CD14-positive monocyte (primary cell): ENCODE measurements around the gene CCDC50. TPM values are rescaled to one million over a fixed set of nuclear protein-coding genes. Genes with fewer than 3 reads are reported as not detected.

Experiments used
- DNase-seq, 3 donors: peaks; one replicate each; pipeline ENCODE4 v3.0.0-alpha.2; 2011 to 2022
- H2AFZ ChIP-seq: 2 replicates; pipeline ENCODE4 v1.6.0; 2012; ENCODE audit warnings: mild to moderate bottlenecking, low read depth, low read length, inconsistent platforms; ENCODE audit not compliant: insufficient read depth, poor library complexity, severe bottlenecking
- H3K27ac ChIP-seq, 2 donors: 1 replicate in 1 of 2; 2 replicates in 1 of 2; pipeline ENCODE4 v1.5.1; 2012 to 2013; ENCODE audit warnings: low read length in 2 of 2, control low read depth in 1 of 2, inconsistent platforms in 1 of 2, low read depth in 1 of 2, mild to moderate bottlenecking in 1 of 2
- H3K27me3 ChIP-seq, 2 donors: one replicate each; pipeline versions ENCODE4 v1.6.0 to v1.6.1; 2011 to 2013; ENCODE audit warnings: low read length in 2 of 2; ENCODE audit not compliant: control insufficient read depth in 2 of 2, insufficient read depth in 2 of 2
- H3K36me3 ChIP-seq, 2 donors: replicated peaks in 1 of 2; 1 replicate in 1 of 2; 2 replicates in 1 of 2; pipeline versions ENCODE4 v1.5.1 to v1.6.1; 2012 to 2013; ENCODE audit warnings: low read length in 2 of 2, control low read depth in 1 of 2, inconsistent platforms in 1 of 2, mild to moderate bottlenecking in 1 of 2; ENCODE audit not compliant: insufficient read depth in 2 of 2, control insufficient read depth in 1 of 2
- H3K4me1 ChIP-seq, 2 donors: 1 replicate in 1 of 2; 2 replicates in 1 of 2; pipeline versions ENCODE4 v1.5.1 to v1.6.1; 2012 to 2013; ENCODE audit warnings: low read length in 2 of 2, control low read depth in 1 of 2, inconsistent platforms in 1 of 2, mild to moderate bottlenecking in 1 of 2, moderate library complexity in 1 of 2; ENCODE audit not compliant: insufficient read depth in 2 of 2, control insufficient read depth in 1 of 2
- H3K4me2 ChIP-seq: replicated peaks from 2 replicates; pipeline ENCODE3; 2012; ENCODE audit warnings: low read length, moderate library complexity, mild to moderate bottlenecking; ENCODE audit not compliant: poor library complexity, severe bottlenecking; ENCODE audit errors: extremely low read depth
- H3K4me3 ChIP-seq, 3 experiments: fragments of 200-600 bp in 1 of 3; sonication (generic) in 1 of 3; replicated peaks in 1 of 3; 1 replicate in 2 of 3; 2 replicates in 1 of 3; pipeline ENCODE4 v1.5.1; 2011 to 2013; ENCODE audit warnings: low read length in 3 of 3, mild to moderate bottlenecking in 3 of 3, control low read depth in 2 of 3, low read depth in 2 of 3, inconsistent platforms in 1 of 3, moderate library complexity in 1 of 3
- H3K79me2 ChIP-seq: 2 replicates; pipeline ENCODE4 v1.6.0; 2012; ENCODE audit warnings: mild to moderate bottlenecking, control low read depth, inconsistent platforms, low read length, moderate library complexity; ENCODE audit not compliant: insufficient read depth
- H3K9ac ChIP-seq: 2 replicates; pipeline ENCODE4 v1.6.0; 2017; ENCODE audit warnings: low read length, mild to moderate bottlenecking; ENCODE audit not compliant: insufficient read depth, poor library complexity, severe bottlenecking
- H3K9me3 ChIP-seq, 2 donors: replicated peaks in 1 of 2; 1 replicate in 1 of 2; 2 replicates in 1 of 2; pipeline versions ENCODE4 v1.5.1 to v1.6.1; 2012 to 2013; ENCODE audit warnings: low read length in 2 of 2, control low read depth in 1 of 2; ENCODE audit not compliant: control insufficient read depth in 1 of 2, insufficient read depth in 1 of 2
- H4K20me1 ChIP-seq: 2 replicates; pipeline ENCODE4 v1.6.0; 2012; ENCODE audit warnings: mild to moderate bottlenecking, low read length, control low read depth, moderate library complexity; ENCODE audit not compliant: insufficient read depth
- H3K27ac Mint-ChIP-seq, 7 donors: one replicate each; pipeline ENCODE4 v1.8.0; 2020; ENCODE audit warnings: mild to moderate bottlenecking in 7 of 7, mixed read lengths in 7 of 7, moderate library complexity in 6 of 7, inconsistent platforms in 2 of 7
- H3K27me3 Mint-ChIP-seq, 3 donors: one replicate each; pipeline ENCODE4 v1.8.0; 2021 to 2022; ENCODE audit warnings: low read depth in 3 of 3, mild to moderate bottlenecking in 3 of 3, mixed read lengths in 3 of 3, moderate library complexity in 3 of 3, inconsistent platforms in 1 of 3
- H3K36me3 Mint-ChIP-seq, 2 donors: one replicate each; pipeline ENCODE4 v1.8.0; 2020; ENCODE audit warnings: mixed read lengths in 2 of 2, inconsistent platforms in 1 of 2, mild to moderate bottlenecking in 1 of 2
- H3K4me1 Mint-ChIP-seq: one replicate; pipeline ENCODE4 v1.8.0; 2020; ENCODE audit warnings: mild to moderate bottlenecking, mixed read lengths
- H3K4me3 Mint-ChIP-seq, 2 donors: one replicate each; pipeline ENCODE4 v1.8.0; 2020; ENCODE audit warnings: mild to moderate bottlenecking in 2 of 2, mixed read lengths in 2 of 2, moderate library complexity in 1 of 2
- H3K9me3 Mint-ChIP-seq, 7 donors: one replicate each; pipeline ENCODE4 v1.8.0; 2020 to 2022; ENCODE audit warnings: mixed read lengths in 7 of 7, mild to moderate bottlenecking in 6 of 7, moderate library complexity in 6 of 7, inconsistent platforms in 2 of 7
- WGBS: methylation state at CpG from one replicate; pipeline ENCODE4 v1.1.5; 2013; ENCODE audit warnings: missing lambda C conversion rate; ENCODE audit not compliant: insufficient coverage; 5-methylcytosine and 5-hydroxymethylcytosine counted together
- intact Hi-C, 2 donors: fragments of 100-400 bp; cut with micrococcal nuclease; formaldehyde crosslinking; loops; one replicate each; pipeline versions ENCODE4 v1.15.0 to v1.15.1; 2023
- polyA plus RNA-seq, 3 donors: library from polyadenylated mRNA; depleted of rRNA in 1 of 3; unstranded in 2 of 3; stranded (reverse) in 1 of 3; fragments of 300-500 nt in 2 of 3; fragments of >200 nt in 1 of 3; fragmentation: Illumina TruSeq in 2 of 3; gene quantifications; 1 replicate in 2 of 3; 2 replicates in 1 of 3; pipeline ENCODE4 v1.2.3, GENCODE V29; 2012 to 2021
- TF ChIP-seq, protein P1 (sequence below): fragments of 200-600 bp; IDR thresholded peaks from one replicate; pipeline ENCODE4 v1.8.0; 2022; ENCODE audit warnings: antibody characterized with exemption, mild to moderate bottlenecking

CCDC50 gene
- polyA plus RNA-seq, 3 donors = 13.3 to 29.2 (median 25.8) TPM

GRCh38 chr3:191336833-191337232 is 7.6 kb downstream of the CCDC50 start:
- Histone ChIP-seq H3K36me3 (no peaks in the 10 kb centered on the region), H3K4me2 (no peak overlapping the region), H3K4me1 (peaks cover 3 to 11% of the 10 kb centered on the region in 2 donors), H3K9ac (no peak overlapping the region), H3K27me3 (no peaks in the 10 kb centered on the region), H3K27ac (no peak overlapping the region), H3K4me3 (no peak overlapping the region), H3K9me3 (no peaks in the 10 kb centered on the region), H2AFZ (no peak overlapping the region), H3K79me2 (peaks cover 57% of the 10 kb centered on the region), H4K20me1 (peaks cover 63% of the 10 kb centered on the region)
- H3K27me3 Mint-ChIP-seq = peaks cover 0 to 3% (median 0%) of the 10 kb centered on the region in 3 donors
- no peak for DNase-seq
- peaks cover 0 to 2% (median 0%) of the 10 kb centered on the region in 7 donors for H3K9me3 Mint-ChIP-seq
- peaks cover 19% of the 10 kb centered on the region for H3K4me1 Mint-ChIP-seq
- peaks cover 0 to 2% of the 10 kb centered on the region in 2 donors for H3K36me3 Mint-ChIP-seq
- WGBS = no CpG with 5 or more reads among the region's 2 CpGs
- no peak overlapping the region for H3K4me3 Mint-ChIP-seq
- intact Hi-C loops = no loop called here
- H3K27ac Mint-ChIP-seq = no peak overlapping the region
- TF ChIP-seq, protein P1, sequence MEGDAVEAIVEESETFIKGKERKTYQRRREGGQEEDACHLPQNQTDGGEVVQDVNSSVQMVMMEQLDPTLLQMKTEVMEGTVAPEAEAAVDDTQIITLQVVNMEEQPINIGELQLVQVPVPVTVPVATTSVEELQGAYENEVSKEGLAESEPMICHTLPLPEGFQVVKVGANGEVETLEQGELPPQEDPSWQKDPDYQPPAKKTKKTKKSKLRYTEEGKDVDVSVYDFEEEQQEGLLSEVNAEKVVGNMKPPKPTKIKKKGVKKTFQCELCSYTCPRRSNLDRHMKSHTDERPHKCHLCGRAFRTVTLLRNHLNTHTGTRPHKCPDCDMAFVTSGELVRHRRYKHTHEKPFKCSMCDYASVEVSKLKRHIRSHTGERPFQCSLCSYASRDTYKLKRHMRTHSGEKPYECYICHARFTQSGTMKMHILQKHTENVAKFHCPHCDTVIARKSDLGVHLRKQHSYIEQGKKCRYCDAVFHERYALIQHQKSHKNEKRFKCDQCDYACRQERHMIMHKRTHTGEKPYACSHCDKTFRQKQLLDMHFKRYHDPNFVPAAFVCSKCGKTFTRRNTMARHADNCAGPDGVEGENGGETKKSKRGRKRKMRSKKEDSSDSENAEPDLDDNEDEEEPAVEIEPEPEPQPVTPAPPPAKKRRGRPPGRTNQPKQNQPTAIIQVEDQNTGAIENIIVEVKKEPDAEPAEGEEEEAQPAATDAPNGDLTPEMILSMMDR = no peak

- WGBS = 100% methylated on average over 1 of the region's 4 CpGs
- Histone ChIP-seq H3K27ac (no peak overlapping the region), H2AFZ (no peak overlapping the region), H3K79me2 (peaks cover 57% of the 10 kb centered on the region), H3K9ac (no peak overlapping the region), H4K20me1 (peaks cover 76% of the 10 kb centered on the region), H3K4me3 (no peak overlapping the region), H3K4me1 (no peaks in the 10 kb centered on the region), H3K27me3 (no peaks in the 10 kb centered on the region), H3K4me2 (no peak overlapping the region), H3K9me3 (no peaks in the 10 kb centered on the region), H3K36me3 (no peaks in the 10 kb centered on the region)
- no peak for DNase-seq
- intact Hi-C loops = no loop called here
- no peaks in the 10 kb centered on the region for H3K36me3 Mint-ChIP-seq
- H3K27ac Mint-ChIP-seq = no peak overlapping the region
- peaks cover 0 to 2% (median 0%) of the 10 kb centered on the region in 7 donors for H3K9me3 Mint-ChIP-seq
- no peak overlapping the region for H3K4me3 Mint-ChIP-seq
- peaks cover 0 to 3% (median 0%) of the 10 kb centered on the region in 3 donors for H3K27me3 Mint-ChIP-seq
- TF ChIP-seq, protein P1 = no peak
- peaks cover 13% of the 10 kb centered on the region for H3K4me1 Mint-ChIP-seq
These were observed 8.9 kb downstream of the CCDC50 start for GRCh38 chr3:191338177-191338488.
